H1 (cell line): ENCODE measurements around the gene ACVR1. TPM values are rescaled to one million over a fixed set of nuclear protein-coding genes. Genes with fewer than 3 reads are reported as not detected.

Source experiments
- CTCF ChIA-PET: fragments of 300-600 bp; sonication (Branson Sonifier 250); formaldehyde crosslinking; loops from one replicate; lab custom pipeline; 2021; ENCODE audit not compliant: partially characterized antibody; lab: Charles Lee
- POLR2A ChIA-PET: fragments of 300-600 bp; sonication (Branson Sonifier 250); formaldehyde crosslinking; loops from one replicate; lab custom pipeline; 2021; ENCODE audit warnings: inconsistent platforms; ENCODE audit not compliant: partially characterized antibody; lab: Charles Lee
- DNase-seq, 2 experiments: peaks; one replicate each; pipeline versions ENCODE4 v3.0.0 to v3.0.0-alpha.2; 2010 to 2022; ENCODE audit warnings: low spot score in 2 of 2, low read depth in 1 of 2, mixed read lengths in 1 of 2
- FAIRE-seq: peaks from 2 replicates; lab custom pipeline; 2011; peaks lifted over from hg19 to GRCh38; lab: Jason Lieb, UNC
- H2AFZ ChIP-seq: 2 replicates; pipeline ENCODE4 v1.8.1; 2012; ENCODE audit warnings: low read length, inconsistent platforms
- H2AK5ac ChIP-seq: 2 replicates; pipeline ENCODE4 v1.6.1; 2013; ENCODE audit warnings: low read depth, low read length
- H2BK120ac ChIP-seq: replicated peaks from 2 replicates; pipeline ENCODE3; 2013; ENCODE audit warnings: low read depth, low read length, inconsistent platforms
- H2BK12ac ChIP-seq: 2 replicates; pipeline ENCODE4 v1.6.1; 2013; ENCODE audit warnings: low read depth, low read length
- H2BK15ac ChIP-seq: 2 replicates; pipeline ENCODE4 v1.6.1; 2013; ENCODE audit warnings: low read length
- H2BK20ac ChIP-seq: 2 replicates; pipeline ENCODE4 v1.6.1; 2013; ENCODE audit warnings: low read length
- H2BK5ac ChIP-seq: 2 replicates; pipeline ENCODE4 v1.6.1; 2013; ENCODE audit warnings: low read depth, low read length
- H3K14ac ChIP-seq: 2 replicates; pipeline ENCODE4 v1.6.1; 2013; ENCODE audit warnings: inconsistent platforms; ENCODE audit not compliant: insufficient read length
- H3K18ac ChIP-seq: 2 replicates; pipeline ENCODE4 v1.6.1; 2013; ENCODE audit warnings: low read length; ENCODE audit errors: extremely low read depth
- H3K23ac ChIP-seq: 2 replicates; pipeline ENCODE4 v1.6.1; 2013; ENCODE audit warnings: inconsistent platforms; ENCODE audit not compliant: insufficient read length
- H3K23me2 ChIP-seq: 2 replicates; pipeline ENCODE4 v1.6.1; 2013; ENCODE audit warnings: low read depth, low read length
- H3K27ac ChIP-seq: 2 replicates; pipeline ENCODE4 v1.6.1; 2011; ENCODE audit warnings: low read depth, low read length, inconsistent platforms
- H3K27me3 ChIP-seq, 4 experiments: replicated peaks in 1 of 4; 1 replicate in 1 of 4; 2 replicates in 3 of 4; pipeline versions ENCODE4 v1.6.1 to v1.8.1; 2011 to 2013; ENCODE audit warnings: low read length in 3 of 4, mild to moderate bottlenecking in 3 of 4, inconsistent platforms in 2 of 4, mixed read lengths in 2 of 4, moderate library complexity in 1 of 4; ENCODE audit not compliant: control insufficient read depth in 3 of 4, insufficient read depth in 3 of 4; ENCODE audit errors: extremely low read depth in 1 of 4
- H3K36me3 ChIP-seq, 4 experiments: 2 replicates each; pipeline versions ENCODE4 v1.6.1 to v1.8.1; 2011 to 2013; ENCODE audit warnings: mild to moderate bottlenecking in 4 of 4, low read length in 3 of 4, moderate library complexity in 2 of 4, control low read depth in 1 of 4, inconsistent platforms in 1 of 4; ENCODE audit not compliant: insufficient read depth in 4 of 4, control insufficient read depth in 2 of 4
- H3K4ac ChIP-seq: replicated peaks from 2 replicates; pipeline ENCODE3; 2013; ENCODE audit warnings: low read length, low read depth, mixed read lengths, inconsistent platforms; ENCODE audit not compliant: insufficient read length
- H3K4me1 ChIP-seq, 4 experiments: replicated peaks in 1 of 4; 1 replicate in 1 of 4; 2 replicates in 3 of 4; pipeline versions ENCODE4 v1.6.1 to v1.8.1; 2011 to 2013; ENCODE audit warnings: low read length in 3 of 4, inconsistent platforms in 2 of 4, mixed read lengths in 1 of 4; ENCODE audit not compliant: insufficient read depth in 4 of 4, control insufficient read depth in 3 of 4
- H3K4me2 ChIP-seq, 2 experiments: 2 replicates each; pipeline versions ENCODE4 v1.6.1 to v1.8.1; 2011 to 2013; ENCODE audit warnings: low read depth in 2 of 2, low read length in 2 of 2, control low read depth in 1 of 2, inconsistent platforms in 1 of 2, mild to moderate bottlenecking in 1 of 2; ENCODE audit not compliant: insufficient read depth in 1 of 2
- H3K4me3 ChIP-seq, 4 experiments: fragments of 200-600, 300-600 bp in 1 of 4; sonication (generic), shearing (Covaris generic), sonication (Bioruptor Twin) in 1 of 4; 2 replicates each; pipeline versions ENCODE4 v1.5.1 to v1.8.1; 2011 to 2016; ENCODE audit warnings: low read length in 4 of 4, low read depth in 3 of 4, control low read depth in 2 of 4, inconsistent platforms in 2 of 4, mild to moderate bottlenecking in 2 of 4, mixed read lengths in 1 of 4, moderate library complexity in 1 of 4; ENCODE audit not compliant: insufficient read depth in 2 of 4; ENCODE audit errors: extremely low read depth in 1 of 4
- H3K56ac ChIP-seq: replicated peaks from 2 replicates; pipeline ENCODE3; 2013; ENCODE audit warnings: low read depth, mild to moderate bottlenecking, mixed read lengths, low read length, inconsistent platforms; ENCODE audit not compliant: insufficient read length
- H3K79me1 ChIP-seq: 2 replicates; pipeline ENCODE4 v1.6.1; 2013; ENCODE audit warnings: low read depth, low read length, control low read depth
- H3K79me2 ChIP-seq, 2 experiments: 2 replicates each; pipeline versions ENCODE4 v1.6.1 to v1.8.1; 2012 to 2013; ENCODE audit warnings: low read length in 2 of 2, mild to moderate bottlenecking in 2 of 2, inconsistent platforms in 1 of 2; ENCODE audit not compliant: insufficient read depth in 2 of 2, control insufficient read depth in 1 of 2
- H3K9ac ChIP-seq, 4 experiments: replicated peaks in 1 of 4; 1 replicate in 1 of 4; 2 replicates in 3 of 4; pipeline versions ENCODE4 v1.6.1 to v1.8.1; 2011 to 2013; ENCODE audit warnings: low read depth in 3 of 4, low read length in 3 of 4, control low read depth in 2 of 4, mild to moderate bottlenecking in 2 of 4, moderate library complexity in 2 of 4, inconsistent platforms in 1 of 4; ENCODE audit errors: extremely low read depth in 1 of 4
- H3K9me3 ChIP-seq, 2 experiments: 2 replicates each; pipeline versions ENCODE4 v1.6.1 to v1.8.1; 2012 to 2013; ENCODE audit warnings: mild to moderate bottlenecking in 2 of 2, moderate library complexity in 2 of 2, control low read depth in 1 of 2, inconsistent platforms in 1 of 2, low read depth in 1 of 2, low read length in 1 of 2, mixed read lengths in 1 of 2; ENCODE audit not compliant: insufficient read depth in 2 of 2
- H4K20me1 ChIP-seq, 2 experiments: replicated peaks in 1 of 2; 2 replicates each; pipeline versions ENCODE3 to v1.8.1; 2011 to 2013; ENCODE audit warnings: inconsistent platforms in 2 of 2, low read length in 2 of 2, mild to moderate bottlenecking in 1 of 2; ENCODE audit not compliant: insufficient read depth in 2 of 2, control insufficient read depth in 1 of 2
- H4K5ac ChIP-seq: 2 replicates; pipeline ENCODE4 v1.6.1; 2013; ENCODE audit warnings: low read length, low read depth, mixed read lengths, inconsistent platforms; ENCODE audit not compliant: insufficient read length
- H4K8ac ChIP-seq: 2 replicates; pipeline ENCODE4 v1.8.0; 2013; ENCODE audit warnings: mild to moderate bottlenecking, moderate library complexity, low read length, inconsistent platforms; ENCODE audit not compliant: insufficient read depth; ENCODE audit errors: extremely low read depth
- H4K91ac ChIP-seq: replicated peaks from 2 replicates; pipeline ENCODE3; 2013; ENCODE audit warnings: low read length, mixed read lengths, inconsistent platforms; ENCODE audit not compliant: insufficient read length
- CBX8 ChIP-seq: fragments of 300-800, 300-1000 bp; sonication (generic); IDR thresholded peaks from 2 replicates; pipeline ENCODE4 v1.7.1; 2016; ENCODE audit warnings: low read depth, low read length, borderline replicate concordance
- CTBP2 ChIP-seq: IDR thresholded peaks from 2 replicates; pipeline ENCODE4 v1.7.0; 2011; ENCODE audit warnings: borderline replicate concordance, mild to moderate bottlenecking, moderate library complexity, mixed read lengths, low read length; ENCODE audit not compliant: insufficient read depth, insufficient read length
- EP300 ChIP-seq, 2 experiments: IDR thresholded peaks; 1 replicate in 1 of 2; 2 replicates in 1 of 2; pipeline ENCODE4 v1.6.1; 2011 to 2012; ENCODE audit warnings: low read depth in 2 of 2, low read length in 2 of 2, mild to moderate bottlenecking in 2 of 2, borderline replicate concordance in 1 of 2, inconsistent platforms in 1 of 2, moderate library complexity in 1 of 2
- HDAC2 ChIP-seq, 2 experiments: fragments of 300-600 bp in 1 of 2; sonication (generic) in 1 of 2; IDR thresholded peaks; 2 replicates each; pipeline ENCODE4 v1.6.1; 2011 to 2012; ENCODE audit warnings: low read depth in 2 of 2, low read length in 2 of 2, mild to moderate bottlenecking in 2 of 2, moderate library complexity in 2 of 2, borderline replicate concordance in 1 of 2, inconsistent platforms in 1 of 2
- POU5F1 ChIP-seq: IDR thresholded peaks from 2 replicates; pipeline ENCODE4 v1.6.1; 2011; ENCODE audit warnings: low read depth, mild to moderate bottlenecking, low read length, moderate library complexity
- SIRT6 ChIP-seq: IDR thresholded peaks from one replicate; pipeline ENCODE4 v1.7.1; 2012; ENCODE audit warnings: low read length, inconsistent platforms
- SP1 ChIP-seq: IDR thresholded peaks from 2 replicates; pipeline ENCODE4 v1.6.1; 2011; ENCODE audit warnings: low read depth, low read length
- SP2 ChIP-seq: IDR thresholded peaks from 2 replicates; pipeline ENCODE4 v1.6.1; 2012; ENCODE audit warnings: mild to moderate bottlenecking, low read length, inconsistent platforms
- SRF ChIP-seq: IDR thresholded peaks from 2 replicates; pipeline ENCODE4 v1.6.1; 2011; ENCODE audit warnings: mild to moderate bottlenecking, low read depth, low read length, moderate library complexity
- TAF7 ChIP-seq: optimal IDR thresholded peaks from 2 replicates; pipeline ENCODE3; 2011; ENCODE audit warnings: low read depth, mild to moderate bottlenecking, inconsistent platforms, low read length, moderate library complexity, borderline replicate concordance
- YY1 ChIP-seq: IDR thresholded peaks from 2 replicates; pipeline ENCODE4 v1.6.1; 2011; ENCODE audit warnings: low read depth, mild to moderate bottlenecking, low read length
- ZNF274 ChIP-seq: IDR thresholded peaks from 2 replicates; pipeline ENCODE4 v1.7.0; 2012; ENCODE audit warnings: low read length, borderline replicate concordance; ENCODE audit errors: extremely low read depth
- WGBS, 2 experiments: shearing (Covaris generic) in 1 of 2; methylation state at CpG; one replicate each; pipeline versions ENCODE4 v1.1.6 to v1.1.7; 2013 to 2015; ENCODE audit warnings: low lambda C conversion rate in 2 of 2, mixed read lengths in 2 of 2, inconsistent platforms in 1 of 2, low coverage in 1 of 2, missing lambda C conversion rate in 1 of 2; ENCODE audit not compliant: insufficient replicate concordance in 2 of 2, insufficient coverage in 1 of 2, insufficient read length in 1 of 2; ENCODE audit errors: extremely low coverage in 1 of 2, missing lambda C conversion rate in 1 of 2; 5-methylcytosine and 5-hydroxymethylcytosine counted together
- polyA plus RNA-seq, 7 experiments: library from polyadenylated mRNA; depleted of rRNA in 3 of 7; stranded (reverse) in 5 of 7; unstranded in 2 of 7; fragments of >200 nt in 5 of 7; fragments of 200-250 nt in 2 of 7; gene quantifications; 1 replicate in 5 of 7; 2 replicates in 1 of 7; 4 replicates in 1 of 7; pipeline versions ENCODE4 v1.2.1 to v1.2.3, GENCODE V29; 2011 to 2013; ENCODE audit warnings: missing spikeins in 2 of 7, mixed read lengths in 2 of 7
- total RNA-seq: library from RNA; stranded (reverse); fragmentation: NEBNext Ultra II Directional; extraction: Animal tissue kit (Norgen Biotek cat#: 25700); gene quantifications from 2 replicates; pipeline ENCODE4 v1.2.1, GENCODE V29; 2021
- TF ChIP-seq, protein P1 (sequence below): IDR thresholded peaks from 2 replicates; pipeline ENCODE4 v1.6.1; 2012; ENCODE audit warnings: low read length, inconsistent platforms

The ACVR1 gene
- total and polyA plus RNA-seq, 2 of the 8 experiments (the other 6 are each of a cell fraction or from before 2014, with no cell fraction given) = 8.5 to 17.7 TPM

- Histone ChIP-seq H3K27me3 (no peaks in the 10 kb centered on the region), H3K4me2 (no peak overlapping the region), H3K23ac (no peak overlapping the region), H3K9ac (no peak overlapping the region), H3K27ac (no peak overlapping the region), H4K5ac (no peak overlapping the region), H3K79me2 (peaks cover 0 to 5% of the 10 kb centered on the region in 2 experiments; a peak in 2 of 4 replicates), H2AK5ac (no peak overlapping the region), H3K36me3 (no peaks in the 10 kb centered on the region), H3K79me1 (peaks cover 3% of the 10 kb centered on the region; the same call in 1 of the 2 replicates), H2AFZ (no peak overlapping the region), H4K91ac (no peak overlapping the region), H2BK12ac (no peak overlapping the region), H3K4ac (no peak overlapping the region), H2BK5ac (no peak overlapping the region), H3K4me3 (no peak overlapping the region), H2BK20ac (no peak overlapping the region), H3K9me3 (no peaks in the 10 kb centered on the region), H3K14ac (no peak overlapping the region), H2BK15ac (no peak overlapping the region), H4K20me1 (no peaks in the 10 kb centered on the region), H4K8ac (no peak overlapping the region), H3K18ac (no peak overlapping the region), H3K23me2 (no peaks in the 10 kb centered on the region), H3K4me1 (peaks cover 0 to 11% (median 7%) of the 10 kb centered on the region in 4 experiments; a peak in 5 of 7 replicates), H3K56ac (no peak overlapping the region), H2BK120ac (no peak overlapping the region)
- 77% methylated on average over 1 of the region's 1 CpG; no CpG with 5 or more reads in 1 of the 2 experiments for WGBS, 2 experiments
- POLR2A ChIA-PET = no interaction called here
- DNase-seq (no peak), FAIRE-seq (no peak)
- CTCF ChIA-PET = no interaction called here
- no peak for TF ChIP-seq TAF7
- no peak for TF ChIP-seq EP300 (IDR thresholded peaks at IDR 0.05; ENCODE audit: borderline replicate concordance in 1 of 2, low read depth in 2 of 2, low read length in 2 of 2)
- TF ChIP-seq CTBP2 = no peak
- no peak for TF ChIP-seq CBX8
- TF ChIP-seq SIRT6 = no peak
- TF ChIP-seq SRF = no peak
- TF ChIP-seq POU5F1 = no peak
- TF ChIP-seq ZNF274 = no peak
- TF ChIP-seq HDAC2 (IDR thresholded peaks at IDR 0.05; ENCODE audit: borderline replicate concordance in 1 of 2, low read depth in 2 of 2, low read length in 2 of 2) = no peak
- TF ChIP-seq YY1 = no peak
- no peak for TF ChIP-seq SP1
- TF ChIP-seq, protein P1, sequence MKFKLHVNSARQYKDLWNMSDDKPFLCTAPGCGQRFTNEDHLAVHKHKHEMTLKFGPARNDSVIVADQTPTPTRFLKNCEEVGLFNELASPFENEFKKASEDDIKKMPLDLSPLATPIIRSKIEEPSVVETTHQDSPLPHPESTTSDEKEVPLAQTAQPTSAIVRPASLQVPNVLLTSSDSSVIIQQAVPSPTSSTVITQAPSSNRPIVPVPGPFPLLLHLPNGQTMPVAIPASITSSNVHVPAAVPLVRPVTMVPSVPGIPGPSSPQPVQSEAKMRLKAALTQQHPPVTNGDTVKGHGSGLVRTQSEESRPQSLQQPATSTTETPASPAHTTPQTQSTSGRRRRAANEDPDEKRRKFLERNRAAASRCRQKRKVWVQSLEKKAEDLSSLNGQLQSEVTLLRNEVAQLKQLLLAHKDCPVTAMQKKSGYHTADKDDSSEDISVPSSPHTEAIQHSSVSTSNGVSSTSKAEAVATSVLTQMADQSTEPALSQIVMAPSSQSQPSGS = no peak
- no peak for TF ChIP-seq SP2
Measured at GRCh38 chr2:157830266-157830665, 45.9 kb downstream of the ACVR1 start.
